Urothelium cell line (cell line): ENCODE results near the gene SNX2.

ENCODE experiments used
- DNase-seq: peaks from one replicate; pipeline ENCODE4 v3.0.0; 2011; ENCODE audit warnings: low spot score, mixed read lengths
- FAIRE-seq: peaks from 2 replicates; lab custom pipeline; 2011; peaks lifted over from hg19 to GRCh38; lab: Jason Lieb, UNC

Gene SNX2

GRCh38 chr5:122770477-122770876, 4.4 kb upstream of the SNX2 start:
- no peak for FAIRE-seq
- DNase-seq = no peak

- FAIRE-seq (no peak), DNase-seq (no peak)
These were observed 2.4 kb upstream of the SNX2 start for GRCh38 chr5:122772446-122772845.

GRCh38 chr5:122773619-122774018, 1.3 kb upstream of the SNX2 start:
- no peak for FAIRE-seq
- DNase-seq = no peak

- FAIRE-seq (no peak), DNase-seq (no peak)
These were observed 390 bp upstream of the SNX2 start for GRCh38 chr5:122774519-122774860.

- no peak for FAIRE-seq
These were observed 966 bp downstream of the SNX2 start for GRCh38 chr5:122775550-122776542.

GRCh38 chr5:122778157-122778556, 3.3 kb downstream of the SNX2 start:
- no peak for DNase-seq
- FAIRE-seq = no peak

More at GRCh38 chr5:122775550-122776542, 966 bp downstream of the SNX2 start:
- peak; percentile 18 for DNase-seq

- no peak for DNase-seq
- FAIRE-seq = no peak
These were observed 4.6 kb downstream of the SNX2 start for GRCh38 chr5:122779451-122779850.

- no peak for FAIRE-seq
- DNase-seq = no peak
These were observed 5.4 kb downstream of the SNX2 start for GRCh38 chr5:122780296-122780695.

GRCh38 chr5:122781465-122781864, 6.6 kb downstream of the SNX2 start:
- DNase-seq = no peak
- FAIRE-seq = no peak

- FAIRE-seq (no peak), DNase-seq (no peak)
These were observed 10.4 kb downstream of the SNX2 start for GRCh38 chr5:122785294-122785693.

- DNase-seq (no peak), FAIRE-seq (no peak)
These were observed 13.5 kb downstream of the SNX2 start for GRCh38 chr5:122788371-122788770.

- FAIRE-seq (no peak), DNase-seq (no peak)
These were observed 14.1 kb downstream of the SNX2 start for GRCh38 chr5:122788996-122789395.

GRCh38 chr5:122789461-122790171, 14.7 kb downstream of the SNX2 start:
- DNase-seq = no peak

GRCh38 chr5:122790354-122791103, 15.6 kb downstream of the SNX2 start:
- no peak for DNase-seq
- no peak for FAIRE-seq

More at GRCh38 chr5:122789461-122790171, 14.7 kb downstream of the SNX2 start:
- FAIRE-seq = no peak

- FAIRE-seq = no peak
- DNase-seq = no peak
These were observed 30.6 kb downstream of the SNX2 start for GRCh38 chr5:122805481-122805880.

- no peak for DNase-seq
These were observed 35.5 kb downstream of the SNX2 start for GRCh38 chr5:122810405-122810804.

GRCh38 chr5:122815218-122815767, 40.4 kb downstream of the SNX2 start:
- no peak for FAIRE-seq
- no peak for DNase-seq

More at GRCh38 chr5:122810405-122810804, 35.5 kb downstream of the SNX2 start:
- no peak for FAIRE-seq

GRCh38 chr5:122816756-122817155, 41.9 kb downstream of the SNX2 start:
- FAIRE-seq (no peak), DNase-seq (no peak)

GRCh38 chr5:122831984-122832383, 57.1 kb downstream of the SNX2 start:
- no peak for FAIRE-seq
- no peak for DNase-seq

GRCh38 chr5:122835681-122836080, 60.8 kb downstream of the SNX2 start:
- DNase-seq = no peak
- no peak for FAIRE-seq

GRCh38 chr5:122836947-122837346, 62.1 kb downstream of the SNX2 start:
- FAIRE-seq (no peak), DNase-seq (no peak)
